ENCODE results near the gene MANEAL.
"Not testable (repeated sequence)": the region's sequence is repeated elsewhere in the genome, so short reads cannot be mapped to it uniquely, and the experiment has no call there.

MANEAL gene, protein sequence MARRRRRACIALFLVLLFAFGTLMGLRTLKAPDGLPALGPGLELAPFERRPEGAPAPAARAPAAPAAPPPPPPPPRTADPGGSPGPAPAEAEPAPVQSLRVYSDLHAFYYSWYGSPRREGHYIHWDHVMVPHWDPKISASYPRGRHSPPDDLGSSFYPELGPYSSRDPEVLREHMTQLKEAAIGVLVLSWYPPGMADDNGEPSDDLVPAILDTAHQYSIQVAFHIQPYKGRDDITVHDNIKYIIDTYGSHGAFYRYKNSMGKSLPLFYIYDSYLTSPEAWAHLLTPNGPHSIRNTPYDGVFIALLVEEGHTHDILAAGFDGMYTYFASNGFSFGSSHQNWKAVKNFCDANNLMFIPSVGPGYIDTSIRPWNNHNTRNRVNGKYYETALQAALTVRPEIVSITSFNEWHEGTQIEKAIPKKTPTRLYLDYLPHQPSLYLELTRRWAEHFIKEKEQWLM

DNA sequence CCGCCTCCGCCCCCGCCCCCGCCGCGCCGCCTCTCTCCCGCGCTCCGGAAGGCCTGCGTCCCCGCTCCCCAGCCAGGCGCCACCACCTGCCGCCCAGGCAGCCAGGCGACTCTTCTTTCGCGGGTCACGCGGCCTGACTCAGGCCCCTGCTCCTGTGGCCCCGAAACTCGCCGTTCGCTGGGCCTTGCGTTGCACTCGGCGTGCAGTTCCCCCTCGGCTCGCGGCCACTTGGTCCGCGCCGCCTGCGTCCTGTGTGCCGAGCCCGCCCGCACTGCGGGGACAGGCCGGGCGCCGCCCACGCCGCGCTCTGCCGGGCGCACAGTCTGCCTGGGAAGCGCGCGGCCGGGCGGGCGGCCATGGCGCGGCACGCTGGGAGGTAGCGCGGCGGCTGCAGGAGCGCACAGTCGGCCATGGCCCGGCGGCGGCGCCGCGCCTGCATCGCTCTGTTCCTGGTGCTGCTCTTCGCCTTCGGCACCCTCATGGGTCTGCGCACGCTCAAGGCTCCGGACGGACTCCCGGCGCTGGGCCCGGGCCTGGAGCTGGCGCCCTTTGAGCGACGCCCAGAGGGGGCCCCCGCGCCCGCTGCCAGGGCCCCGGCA, at the start of gene MANEAL:
Gene MANEAL, plus strand, starts transcription at position 75 of the 599 bp plus-strand sequence. Its CDS starts 336 bp downstream, at position 411.
- no peak for DNase-seq (ENCODE audit: low read depth)

DNA sequence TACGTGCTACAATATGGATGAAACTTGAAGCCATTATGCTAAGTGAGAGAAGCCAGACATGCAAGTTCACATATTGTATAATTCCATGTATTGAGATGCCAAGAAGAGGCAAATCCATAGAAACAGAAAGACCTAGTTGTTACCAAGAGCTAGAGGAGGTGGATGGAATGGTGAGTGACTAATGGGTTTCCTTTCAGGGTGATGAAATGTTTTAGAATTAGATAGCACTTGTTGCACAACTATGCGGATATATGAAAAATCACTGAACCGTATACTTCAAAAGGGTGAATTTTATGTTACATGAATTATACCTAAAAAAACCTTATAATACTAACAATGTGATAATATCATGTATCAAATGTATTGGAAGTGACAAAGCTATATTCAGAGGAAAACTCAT, 46.8 kb upstream of the MANEAL start:
- no peak for DNase-seq (ENCODE audit: low read depth)

DNA sequence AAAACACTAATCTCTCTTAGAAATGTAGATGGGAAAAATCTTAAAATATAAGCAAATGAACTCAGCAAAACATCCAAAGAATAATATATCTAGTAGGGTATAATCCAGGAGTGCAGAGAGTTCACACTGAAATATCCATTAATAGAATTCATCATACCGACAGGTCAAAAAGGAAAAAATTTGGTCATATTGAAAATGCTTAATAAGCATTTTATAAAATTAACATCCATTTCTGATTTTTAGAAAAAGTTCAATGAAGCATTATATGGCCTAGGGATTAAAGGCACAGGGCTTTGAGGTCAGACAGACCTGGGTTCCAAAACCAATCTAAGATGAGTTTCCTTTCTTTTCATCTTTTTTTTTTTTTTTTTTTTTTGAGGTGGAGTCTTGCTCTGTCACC, 45.1 kb upstream of the MANEAL start:
- DNase-seq (ENCODE audit: low read depth), result no peak

DNA sequence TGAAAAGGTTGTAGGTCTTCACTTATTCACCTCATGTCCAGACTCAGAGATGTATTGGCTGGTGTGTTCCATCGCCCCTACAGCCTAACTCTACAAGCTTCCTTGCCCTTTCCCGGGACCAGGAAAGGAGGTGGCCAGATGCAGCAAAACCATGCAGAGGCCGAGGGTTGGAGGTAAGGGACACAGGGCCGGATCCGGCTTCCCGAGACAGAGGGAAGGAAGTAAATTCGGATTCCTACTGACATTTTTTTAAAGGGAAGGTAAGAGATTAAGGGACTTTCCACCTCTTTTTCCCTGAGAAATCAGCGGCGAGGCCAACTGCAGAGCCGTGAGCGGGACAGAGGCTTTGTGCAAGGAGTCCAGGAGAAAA, 41.4 kb upstream of the MANEAL start:
- DNase-seq (ENCODE audit: low read depth), result no peak

DNA sequence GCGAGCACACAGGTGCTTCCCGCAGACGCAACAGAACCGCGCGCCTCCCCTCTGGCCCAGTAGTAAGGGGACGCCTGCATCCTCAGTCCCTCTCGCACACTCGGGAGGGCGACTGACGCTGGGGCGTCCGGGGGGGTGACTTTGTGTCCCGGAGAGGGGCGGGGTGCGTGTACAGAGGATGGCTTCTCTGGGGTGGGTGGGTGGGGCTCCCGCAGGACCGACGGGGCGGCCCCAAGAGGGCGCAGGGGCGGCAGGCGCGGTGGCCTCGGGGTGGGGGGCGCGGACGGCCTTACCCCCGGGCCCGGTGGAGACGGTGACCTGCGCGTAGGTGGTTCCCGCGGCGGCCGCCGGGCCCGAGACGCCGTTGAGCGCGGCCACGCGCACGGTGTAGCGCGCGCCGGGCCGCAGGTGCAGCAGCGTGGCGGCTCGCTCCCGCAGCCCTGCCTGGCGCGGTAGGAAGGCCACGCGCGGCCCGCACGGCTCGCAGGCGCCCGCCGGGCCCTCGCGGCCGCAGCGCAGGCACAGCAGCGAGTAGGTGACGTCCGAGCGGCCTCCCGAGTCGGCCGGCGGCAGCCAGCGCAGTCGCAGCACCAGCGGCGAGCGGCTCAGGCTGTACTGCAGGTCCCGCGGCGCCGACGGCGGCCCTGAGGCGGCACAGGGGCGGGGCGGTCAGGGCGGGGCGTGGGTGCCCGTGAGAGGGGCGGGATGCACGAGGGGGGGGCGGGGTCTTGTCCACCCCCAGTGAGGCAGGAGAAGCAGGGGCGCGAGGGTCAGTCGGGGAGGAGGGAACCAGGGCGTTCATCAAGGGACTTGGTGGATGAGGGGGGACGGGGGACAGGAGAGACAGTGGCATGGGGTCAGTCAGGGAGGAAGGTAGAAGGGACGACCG, 40.8 kb upstream of the MANEAL start:
- no peak for DNase-seq (ENCODE audit: low read depth)

DNA sequence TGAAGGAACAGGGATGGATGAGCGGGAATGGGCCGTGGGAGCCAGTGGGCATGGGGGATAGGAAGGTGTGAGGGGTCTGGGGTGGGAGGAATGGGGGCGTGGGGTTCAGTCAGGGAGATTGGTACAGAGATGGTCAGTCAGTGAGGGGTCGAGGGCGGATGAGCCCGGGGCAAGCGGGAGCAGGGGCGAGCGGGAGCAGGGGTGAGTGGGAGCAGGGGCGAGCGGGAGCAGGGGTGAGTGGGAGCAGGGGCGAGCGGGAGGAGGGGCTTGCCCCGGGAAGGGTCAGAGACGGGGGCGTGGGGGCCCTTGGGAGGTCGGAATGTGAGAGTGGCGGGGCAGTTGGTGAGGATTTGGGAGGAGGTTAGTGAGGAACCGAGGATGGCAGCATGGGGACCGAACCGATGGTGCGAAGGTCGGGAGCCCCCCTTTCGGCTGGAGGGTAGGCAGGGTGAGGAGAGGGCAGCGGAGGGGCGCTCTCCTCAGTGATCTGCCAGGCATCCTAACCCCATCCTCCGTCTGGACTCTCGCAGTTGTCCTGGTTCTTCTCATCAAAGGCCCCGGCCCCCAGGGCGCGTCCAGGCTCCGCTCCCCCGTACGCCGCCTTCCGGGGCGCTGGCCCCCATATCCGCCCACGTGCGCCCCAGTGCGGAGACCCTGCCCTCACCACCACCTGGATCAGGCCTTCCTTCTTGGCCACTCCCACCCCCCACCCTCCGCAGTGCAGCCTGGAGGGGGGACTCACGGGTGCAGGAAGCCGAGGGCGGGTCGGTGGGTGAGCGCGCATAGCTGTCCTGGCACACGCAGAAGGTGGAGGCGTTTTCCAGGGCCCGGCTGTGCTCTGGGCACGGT, 40.0 kb upstream of the MANEAL start:
- no peak for DNase-seq (ENCODE audit: low read depth)

DNA sequence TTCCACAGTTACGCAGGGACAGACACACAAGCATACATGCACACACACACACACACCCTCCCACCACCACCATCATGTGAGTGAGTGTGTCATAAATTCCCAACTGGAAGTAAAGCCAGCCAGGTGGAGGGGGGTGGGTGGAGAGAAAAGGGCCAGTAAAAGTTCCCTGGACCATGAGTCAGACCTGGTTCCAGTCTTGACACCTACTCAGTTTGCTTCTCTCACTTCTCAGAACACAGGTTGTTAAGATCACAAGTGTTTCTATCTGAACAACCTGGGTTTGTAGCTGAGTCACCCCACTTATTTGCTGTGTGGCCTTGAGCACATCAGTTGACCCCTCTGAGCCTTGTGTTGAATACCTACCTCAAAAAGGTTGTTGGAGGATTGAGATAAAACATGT, 38.4 kb upstream of the MANEAL start:
- no peak for DNase-seq (ENCODE audit: low read depth)

DNA sequence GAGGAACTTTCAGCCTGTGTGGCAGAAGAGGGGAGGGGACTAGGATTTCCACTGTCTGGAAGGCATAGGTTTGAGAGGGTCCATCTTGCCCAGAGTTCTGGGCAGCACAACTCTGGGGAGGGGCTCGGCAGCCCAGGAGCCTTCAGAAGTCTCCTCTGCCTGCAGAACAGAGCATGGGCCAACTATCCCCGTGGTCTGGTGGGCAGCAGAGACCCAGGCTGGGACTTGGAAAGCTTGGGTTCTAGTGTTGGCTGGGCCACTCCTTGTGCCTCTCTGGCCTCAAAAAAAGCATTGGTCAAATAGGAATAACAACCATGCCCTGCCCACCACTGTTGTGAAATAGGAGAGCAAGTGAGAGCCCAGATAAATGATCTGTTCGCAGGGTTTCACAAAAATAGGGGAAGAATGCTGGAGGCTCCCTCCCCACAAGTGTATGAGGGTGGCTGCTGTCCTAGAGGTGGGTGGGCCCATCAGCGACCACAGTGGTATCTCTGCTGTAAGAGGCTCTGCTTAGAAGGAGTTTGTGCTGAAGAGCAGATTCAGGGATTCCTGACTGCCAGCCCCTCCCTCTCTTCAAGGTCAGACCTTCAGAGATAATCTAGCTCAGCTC, 37.6 kb upstream of the MANEAL start:
- DNase-seq (ENCODE audit: low read depth), result no peak

DNA sequence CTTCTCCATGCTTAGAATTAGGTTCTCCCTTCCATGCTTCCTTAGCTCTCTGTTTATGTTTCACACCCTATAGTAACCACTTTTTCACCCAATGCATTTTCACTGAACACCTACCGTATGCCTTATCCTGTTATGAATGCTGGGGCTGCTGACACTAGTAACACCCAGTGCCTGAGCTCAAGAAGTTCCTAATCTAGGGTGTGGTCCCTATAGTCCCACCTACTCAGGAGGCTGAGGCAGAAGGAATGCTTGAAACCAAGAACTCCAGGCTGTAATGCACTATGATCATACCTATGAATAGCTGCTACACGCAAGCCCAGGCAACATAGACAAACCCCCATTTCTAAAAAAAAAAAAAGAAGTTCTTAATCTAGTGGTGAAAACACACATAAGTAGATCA, 34.2 kb upstream of the MANEAL start:
- no peak for DNase-seq (ENCODE audit: low read depth)

DNA sequence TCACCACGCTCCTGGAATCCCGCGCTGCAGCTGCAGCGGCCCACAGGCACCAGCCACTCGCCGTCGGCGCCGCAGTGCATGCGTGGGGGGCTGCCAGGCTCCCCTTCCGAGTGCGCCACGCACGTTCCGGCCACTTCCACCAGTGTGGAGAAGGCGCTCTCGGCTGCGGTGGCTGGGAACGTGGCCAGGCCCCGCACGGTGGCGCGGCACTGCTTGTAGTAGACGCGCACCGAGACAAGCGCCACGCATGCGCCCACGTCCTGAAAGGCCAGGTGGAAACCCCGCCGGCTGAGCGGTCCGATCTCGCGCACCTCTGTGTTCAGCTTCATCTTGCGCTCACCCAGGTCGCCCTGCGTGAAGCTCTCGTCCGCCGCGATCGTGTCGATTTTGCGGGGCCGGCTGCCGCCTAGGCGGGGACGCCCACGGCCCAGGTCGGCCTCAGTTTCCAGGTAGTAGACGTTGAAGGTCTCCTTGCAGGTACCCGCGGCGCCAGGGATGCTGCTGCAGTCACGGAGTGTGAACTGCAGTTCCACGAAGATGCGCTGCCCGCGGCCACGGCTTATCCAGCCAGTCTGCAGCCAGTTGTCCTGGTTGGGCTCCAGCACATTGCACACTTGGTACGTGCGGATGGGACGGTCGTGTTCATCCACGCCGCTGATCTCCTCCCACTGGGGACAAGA, 32.1 kb upstream of the MANEAL start:
- no peak for DNase-seq (ENCODE audit: low read depth)

DNA sequence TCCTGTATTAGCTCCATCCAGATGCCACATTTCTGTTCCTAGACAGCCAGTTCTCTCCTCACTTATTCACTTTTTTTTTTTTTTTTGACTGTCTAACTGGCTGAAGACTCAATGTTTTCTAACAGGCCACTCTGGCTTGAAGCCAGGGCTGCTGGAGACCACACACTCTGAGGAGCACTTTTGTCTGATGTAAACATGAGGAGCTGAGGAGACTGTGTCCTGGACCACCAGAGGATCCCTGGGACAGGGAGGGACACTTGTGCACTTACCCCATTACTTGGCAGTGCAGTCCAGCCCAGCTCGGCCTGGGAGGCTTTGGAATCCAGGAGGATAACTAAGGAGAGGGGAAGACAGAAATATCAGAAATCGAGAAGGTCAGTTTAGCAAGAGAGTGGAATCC, 31.1 kb upstream of the MANEAL start:
- DNase-seq (ENCODE audit: low read depth), result no peak

DNA sequence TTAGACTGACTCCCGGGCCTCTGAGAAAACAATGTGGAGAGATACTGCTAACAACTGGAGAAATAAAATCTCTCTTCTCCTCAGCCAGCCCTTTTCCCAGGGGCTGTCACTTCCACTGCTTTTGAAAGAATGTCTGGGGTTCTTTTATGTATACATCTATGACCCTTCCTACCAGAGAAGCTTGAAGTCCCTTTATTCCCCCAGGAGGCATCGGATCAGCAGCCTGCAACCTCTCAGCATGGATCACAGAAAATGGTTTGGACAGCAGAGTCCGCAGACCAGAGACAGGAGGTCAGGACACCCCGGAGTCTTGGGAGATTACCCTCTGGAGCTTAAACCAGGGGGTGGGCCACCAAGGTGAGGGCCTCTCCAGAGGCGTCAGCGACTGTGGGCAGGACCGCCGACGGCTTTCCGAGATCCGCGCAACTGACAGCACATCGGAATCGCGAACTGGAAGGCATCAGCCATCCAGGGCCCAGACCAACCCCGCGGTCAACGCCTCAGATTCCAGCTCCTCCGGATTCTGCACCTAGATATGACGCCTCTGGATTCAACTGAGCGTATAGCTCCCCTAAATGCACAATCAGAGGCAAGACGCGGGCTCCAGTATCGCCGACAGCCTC, 29.7 kb upstream of the MANEAL start:
- DNase-seq (ENCODE audit: low read depth), result no peak

DNA sequence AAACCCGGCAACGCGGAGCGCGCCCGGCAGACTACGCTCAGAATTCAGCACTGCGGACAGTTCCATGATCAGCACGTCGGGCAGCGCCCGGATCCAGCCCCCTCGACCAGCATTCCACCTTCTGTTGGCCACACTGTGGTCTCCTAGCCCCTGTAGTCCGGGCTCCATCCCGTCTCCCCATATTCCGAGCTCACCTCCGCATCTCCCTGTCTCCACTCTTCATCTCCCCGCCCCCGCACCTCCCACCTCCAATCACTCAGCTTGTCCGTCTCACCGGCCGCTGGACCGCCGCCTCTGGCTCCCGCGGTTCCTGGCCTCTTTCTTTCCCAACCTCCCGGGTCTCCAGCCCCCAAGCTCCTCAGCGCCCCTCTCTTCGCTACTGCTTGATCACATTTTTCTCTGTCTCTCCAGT, 29.2 kb upstream of the MANEAL start:
- peak; percentile 3 for DNase-seq (ENCODE audit: low read depth)

DNA sequence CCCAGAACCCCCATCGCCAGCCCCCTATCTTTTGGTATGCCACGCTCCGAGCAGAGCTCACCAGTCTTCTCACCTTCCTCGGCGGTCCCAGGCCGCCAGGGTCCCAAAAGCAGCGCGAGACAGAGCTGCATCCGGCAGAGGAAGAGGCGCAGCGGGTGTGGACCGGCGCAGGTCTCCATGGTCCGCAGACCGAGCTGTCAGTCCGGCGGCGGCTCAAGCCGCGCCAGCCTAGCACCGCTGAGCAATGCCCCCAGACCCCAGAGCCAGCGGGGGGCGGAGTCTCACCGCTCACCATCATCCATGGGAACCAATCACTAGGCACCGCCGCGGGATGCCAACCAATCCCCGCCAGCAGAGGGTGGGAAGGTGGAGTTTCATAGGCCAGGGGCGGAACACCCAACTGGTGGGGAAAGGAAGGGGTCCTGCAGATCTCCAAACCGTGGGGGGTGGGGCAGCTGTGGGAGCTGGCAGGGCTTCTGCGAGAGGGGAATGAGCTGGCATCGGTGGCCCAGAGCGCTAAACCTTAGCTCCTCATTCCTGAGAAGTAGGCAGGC, 28.7 kb upstream of the MANEAL start, which contains the start of gene EPHA10:
Gene EPHA10, minus strand, starts transcription at position 233 of the 554 bp plus-strand sequence. Its CDS starts 54 bp downstream, at position 179.
- no peak for DNase-seq (ENCODE audit: low read depth)

DNA sequence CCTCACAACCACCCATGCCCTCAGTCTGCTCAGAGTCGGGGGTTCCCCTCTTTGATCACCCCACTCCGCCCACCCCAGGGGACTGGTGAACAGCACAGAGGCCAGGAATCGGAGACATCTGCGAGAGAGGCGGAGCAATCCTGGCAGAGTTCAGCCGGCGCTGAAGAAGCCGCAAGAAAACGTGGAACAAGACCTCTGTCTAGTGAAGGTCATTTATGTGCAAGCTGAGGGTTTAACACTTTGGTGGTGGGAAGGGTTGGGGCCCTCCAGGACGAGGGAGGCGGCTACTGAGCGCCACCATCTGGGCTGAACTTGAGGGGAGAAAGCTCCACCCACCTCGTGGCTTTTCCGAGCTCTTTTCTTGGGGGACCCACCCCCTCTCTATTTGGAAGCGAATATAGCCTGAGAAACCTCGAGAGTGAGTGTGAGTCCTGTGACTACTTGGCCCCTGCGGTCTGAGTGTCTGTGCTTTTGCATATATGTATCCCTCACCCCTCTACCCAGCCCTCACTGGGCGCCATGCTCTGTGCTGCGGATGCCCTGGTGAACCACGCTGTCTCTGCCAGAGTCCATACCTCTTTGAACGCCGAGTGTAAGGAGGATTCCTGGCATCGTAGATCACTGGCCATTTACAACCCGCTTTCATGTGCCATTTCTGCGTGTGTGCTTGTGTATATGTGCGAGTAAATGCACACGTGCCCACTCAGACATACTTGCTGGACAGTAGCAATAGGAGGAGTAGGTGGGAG, 27.6 kb upstream of the MANEAL start:
- no peak for DNase-seq (ENCODE audit: low read depth)

DNA sequence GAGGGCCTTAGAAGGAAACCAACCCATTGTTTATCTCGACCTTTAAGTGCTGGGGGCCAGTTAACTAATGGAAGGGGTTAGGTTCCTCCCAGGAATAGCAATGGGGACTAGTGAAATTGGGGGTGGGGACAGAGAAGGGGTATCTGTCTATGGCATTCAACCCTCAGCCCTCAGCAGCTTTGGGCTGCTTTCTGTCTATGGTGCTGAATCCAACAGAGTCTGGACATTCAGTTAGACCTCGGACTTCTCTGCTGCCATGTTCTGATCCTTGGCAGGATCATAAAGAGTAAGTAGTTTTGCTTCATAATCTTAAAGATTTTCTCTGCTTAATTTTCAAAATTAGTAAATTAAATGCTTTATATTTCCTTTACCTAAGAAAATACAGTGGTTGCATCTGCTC, 26.2 kb upstream of the MANEAL start:
- no peak for DNase-seq (ENCODE audit: low read depth)

DNA sequence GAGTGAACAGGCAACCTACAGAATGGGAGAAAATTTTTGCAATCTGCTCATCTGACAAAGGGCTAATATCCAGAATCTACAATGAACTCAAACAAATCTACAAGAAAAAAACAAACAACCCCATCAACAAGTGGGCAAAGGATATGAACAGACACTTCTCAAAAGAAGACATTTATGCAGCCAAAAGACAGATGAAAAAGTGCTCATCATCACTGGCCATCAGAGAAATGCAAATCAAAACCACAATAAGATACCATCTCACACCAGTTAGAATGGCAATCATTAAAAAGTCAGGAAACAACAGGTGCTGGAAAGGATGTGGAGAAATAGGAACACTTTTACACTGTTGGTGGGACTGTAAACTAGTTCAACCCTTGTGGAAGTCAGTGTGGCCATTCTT, 22.2 kb upstream of the MANEAL start:
- not testable (repeated sequence) for DNase-seq (ENCODE audit: low read depth)

DNA sequence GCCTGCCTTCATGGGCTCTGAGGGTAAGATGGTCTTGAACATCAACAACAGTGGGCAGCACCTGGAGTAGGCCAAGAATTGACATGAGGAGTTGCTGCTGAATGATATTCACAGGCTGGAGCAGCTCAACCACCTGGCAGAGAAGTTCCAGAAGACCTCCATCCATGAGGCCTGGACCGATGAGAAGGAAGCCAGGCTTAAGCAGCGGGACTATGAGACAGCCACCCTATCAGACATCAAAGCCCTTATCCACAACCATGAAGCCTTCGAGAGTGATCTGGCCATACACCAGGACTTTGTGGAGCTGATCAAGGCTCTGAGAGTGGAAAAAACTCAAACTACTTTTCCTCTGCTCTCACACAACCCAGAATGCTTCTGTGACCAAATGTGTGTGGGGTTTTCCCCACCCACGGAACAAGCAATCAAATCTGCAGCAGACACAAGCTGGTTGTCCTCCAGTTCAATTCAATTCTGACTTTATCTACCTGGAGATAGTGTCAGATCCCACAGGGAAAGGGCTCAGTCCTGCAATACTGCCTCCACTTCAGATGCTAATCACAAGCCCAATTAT, 16.6 kb upstream of the MANEAL start:
- no peak for DNase-seq (ENCODE audit: low read depth)

DNA sequence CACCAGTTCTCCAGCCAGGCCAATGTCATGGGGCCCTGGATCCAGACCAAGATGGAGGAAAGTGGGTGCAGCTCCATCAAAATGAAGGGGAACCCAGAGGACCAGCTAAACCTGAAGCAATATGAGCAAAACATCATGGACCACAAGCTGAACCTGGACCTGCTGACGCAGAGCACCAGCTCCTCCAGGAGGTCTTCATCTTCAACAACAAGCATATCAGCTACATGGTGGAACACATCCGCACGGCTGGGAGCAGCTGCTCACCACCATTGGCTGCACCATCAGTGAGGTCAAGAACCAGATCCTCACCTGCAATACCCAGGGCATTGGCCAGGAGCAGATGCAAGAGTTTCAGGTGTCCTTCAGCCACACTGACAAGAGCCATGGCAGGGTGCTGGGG, 15.0 kb upstream of the MANEAL start:
- DNase-seq (ENCODE audit: low read depth), result no peak
